Measurements from ENCODE around the gene RGS14.
A peak's percentile ranks its signal among the peaks of the same experiment; 100 is the strongest.
"Not testable (repeated sequence)": the region's sequence is repeated elsewhere in the genome, so short reads cannot be mapped to it uniquely, and the experiment has no call there.

Gene RGS14

DNA sequence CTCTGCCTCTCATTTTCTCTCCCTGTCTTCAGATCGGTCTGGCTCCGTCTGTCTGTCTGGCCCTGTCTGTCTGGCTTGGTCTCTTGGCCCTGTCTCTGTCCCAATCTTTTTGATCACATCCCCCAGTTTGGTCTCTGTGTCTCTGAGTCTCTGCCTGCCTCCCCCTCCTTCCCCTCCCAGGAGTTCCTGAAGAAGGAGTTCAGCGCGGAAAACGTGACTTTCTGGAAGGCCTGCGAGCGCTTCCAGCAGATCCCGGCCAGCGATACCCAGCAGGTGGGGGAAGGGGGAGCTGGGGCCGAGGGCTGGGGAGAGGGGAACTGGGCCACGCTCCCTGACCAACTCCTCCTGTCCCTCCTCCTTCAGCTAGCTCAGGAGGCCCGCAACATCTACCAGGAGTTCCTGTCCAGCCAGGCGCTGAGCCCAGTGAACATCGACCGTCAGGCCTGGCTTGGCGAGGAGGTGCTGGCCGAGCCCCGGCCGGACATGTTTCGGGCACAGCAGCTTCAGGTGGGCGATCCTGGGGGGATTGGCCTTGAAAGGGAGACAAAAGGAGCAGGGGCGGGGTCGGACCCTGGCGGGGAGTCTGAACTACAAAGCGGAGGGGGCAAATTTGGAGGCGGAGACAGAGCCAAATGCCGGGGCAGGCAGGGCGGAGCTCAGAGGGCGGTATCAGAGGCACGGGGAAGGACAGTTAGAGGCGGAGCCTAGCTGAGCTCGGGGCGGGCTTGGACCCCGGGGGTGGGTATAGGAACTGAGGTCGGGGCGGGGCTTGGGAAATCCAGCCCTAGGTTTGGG lies 9.0 kb downstream of the RGS14 start:
- peak; percentile 94 for DNase-seq

DNA sequence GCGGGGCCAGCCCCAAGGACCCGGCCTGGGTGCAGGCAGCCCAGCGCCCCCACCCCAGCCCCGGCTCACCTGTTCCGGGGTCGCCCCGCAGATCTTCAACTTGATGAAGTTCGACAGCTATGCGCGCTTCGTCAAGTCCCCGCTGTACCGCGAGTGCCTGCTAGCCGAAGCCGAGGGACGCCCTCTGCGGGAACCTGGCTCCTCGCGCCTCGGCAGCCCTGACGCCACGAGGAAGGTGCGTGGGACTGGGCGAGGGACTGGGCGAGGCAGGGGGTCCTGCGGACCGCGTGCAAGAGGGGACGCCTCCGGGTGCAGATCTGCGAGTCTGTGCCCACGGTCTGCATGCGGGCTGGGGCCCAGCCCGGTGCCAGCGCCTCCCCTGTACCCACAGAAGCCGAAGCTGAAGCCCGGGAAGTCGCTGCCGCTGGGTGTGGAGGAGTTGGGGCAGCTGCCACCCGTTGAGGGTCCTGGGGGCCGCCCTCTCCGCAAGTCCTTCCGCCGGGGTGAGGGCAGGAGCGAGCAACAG lies 9.7 kb downstream of the RGS14 start:
- DNase-seq = no peak

DNA sequence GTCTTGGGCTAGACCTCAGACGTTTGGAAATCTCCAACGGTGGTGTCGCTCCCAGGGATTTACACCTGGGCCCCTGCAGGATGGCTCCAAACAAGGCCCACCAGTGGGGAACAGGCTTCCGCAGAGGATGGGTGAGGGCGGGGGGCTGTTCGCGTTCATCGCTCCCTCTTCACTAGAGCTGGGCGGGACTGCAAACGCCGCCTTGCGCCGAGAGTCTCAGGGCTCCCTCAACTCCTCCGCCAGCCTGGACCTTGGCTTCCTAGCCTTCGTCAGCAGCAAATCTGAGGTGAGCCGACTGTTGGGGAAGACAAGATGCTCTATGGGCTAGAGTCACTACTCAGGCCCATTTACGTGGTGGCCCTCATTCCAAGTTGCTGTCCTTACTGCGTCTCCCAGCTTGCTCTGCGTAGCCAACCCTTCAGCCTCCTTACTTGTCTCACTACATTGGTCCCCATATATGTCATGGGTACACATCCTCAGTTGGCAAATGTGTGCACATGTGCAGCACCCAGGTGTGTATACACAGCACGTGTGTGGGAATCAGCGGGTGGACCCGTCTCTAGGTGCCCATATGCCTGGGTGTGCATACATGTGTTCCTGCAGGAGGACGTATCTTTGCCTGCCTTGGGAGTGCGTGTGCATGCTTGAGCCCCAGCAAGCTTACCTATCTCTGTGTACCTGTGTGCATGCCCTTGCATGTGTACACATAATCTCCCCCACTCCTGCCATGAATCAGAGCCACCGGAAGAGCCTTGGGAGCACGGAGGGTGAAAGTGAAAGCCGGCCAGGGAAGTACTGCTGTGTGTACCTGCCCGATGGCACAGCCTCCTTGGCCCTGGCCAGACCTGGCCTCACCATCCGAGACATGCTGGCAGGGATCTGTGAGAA lies 10.5 kb downstream of the RGS14 start:
- DNase-seq = peak; percentile 26

DNA sequence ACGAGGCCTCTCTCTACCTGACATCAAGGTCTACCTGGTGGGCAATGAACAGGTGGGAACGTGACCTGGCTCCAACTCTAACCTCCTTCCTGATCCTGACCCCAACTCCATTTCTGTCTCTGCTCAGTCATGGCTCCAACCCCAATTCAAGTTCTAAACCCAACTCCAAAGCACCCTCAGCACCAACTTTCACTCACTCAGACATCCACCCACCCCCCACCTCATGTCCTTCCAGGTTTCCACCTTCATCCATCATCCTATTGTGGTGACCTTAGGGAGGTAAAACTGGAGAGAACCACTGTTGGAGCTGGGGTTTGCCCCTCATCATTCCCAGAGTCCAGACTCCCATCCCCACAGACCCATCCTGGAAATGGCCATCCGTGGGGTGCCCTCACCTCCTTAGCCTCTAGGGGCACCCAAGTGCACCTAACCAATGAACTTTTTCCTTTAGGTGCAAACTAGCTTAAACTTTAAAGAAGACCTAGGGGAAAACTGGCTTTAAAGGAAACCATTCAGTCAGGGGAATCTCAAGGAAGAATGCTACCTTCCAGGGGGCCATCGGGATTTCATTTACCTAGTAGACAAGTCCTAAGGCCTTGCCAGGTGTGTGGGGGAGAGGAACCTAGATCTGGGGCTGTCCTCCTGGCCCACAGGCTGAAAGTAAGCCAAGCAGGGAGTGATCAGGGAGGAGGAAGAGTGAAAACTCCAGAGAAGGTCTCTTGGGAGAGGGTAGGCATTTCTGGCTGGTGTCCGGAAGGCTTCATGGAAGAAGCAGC lies 11.3 kb downstream of the RGS14 start:
- DNase-seq = no peak

DNA sequence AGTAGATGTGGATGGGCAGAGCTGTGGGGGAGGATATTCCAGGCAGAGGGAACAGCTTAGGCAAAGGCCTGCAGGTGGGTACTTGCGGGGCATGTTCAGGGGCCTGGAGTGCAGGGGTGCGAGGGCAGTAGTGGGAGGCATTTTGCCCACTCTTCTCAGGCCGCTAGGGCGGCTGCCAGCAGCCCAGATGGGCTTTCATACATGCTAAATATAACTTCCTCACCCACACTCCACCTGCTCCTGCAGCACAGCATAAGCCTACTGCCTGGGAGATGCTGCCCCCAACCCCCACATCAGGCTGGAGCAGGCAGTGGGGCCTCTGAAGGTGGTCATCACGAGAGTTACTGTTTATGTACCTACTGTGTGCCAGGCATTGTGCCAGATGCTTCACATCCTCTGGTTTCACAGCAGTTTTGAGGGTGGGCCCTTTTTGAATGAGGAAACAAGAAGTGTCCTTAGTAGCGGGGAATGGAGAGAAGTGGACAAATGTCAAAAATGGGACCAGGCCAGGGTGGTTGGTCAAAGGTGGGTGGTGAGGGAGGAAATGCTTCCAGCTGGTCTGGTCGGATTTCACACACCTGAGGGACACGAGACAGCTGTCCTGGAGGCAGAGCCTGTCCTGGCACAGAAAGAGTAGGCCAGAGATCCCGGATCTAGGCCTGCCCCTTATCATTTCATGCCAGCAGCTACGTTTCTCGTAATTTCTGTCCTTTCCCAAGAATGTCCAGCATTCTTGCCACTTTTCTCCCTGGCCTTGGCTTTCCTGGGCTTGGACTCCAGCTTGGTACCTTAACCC lies 12.1 kb downstream of the RGS14 start:
- DNase-seq = no peak

DNA sequence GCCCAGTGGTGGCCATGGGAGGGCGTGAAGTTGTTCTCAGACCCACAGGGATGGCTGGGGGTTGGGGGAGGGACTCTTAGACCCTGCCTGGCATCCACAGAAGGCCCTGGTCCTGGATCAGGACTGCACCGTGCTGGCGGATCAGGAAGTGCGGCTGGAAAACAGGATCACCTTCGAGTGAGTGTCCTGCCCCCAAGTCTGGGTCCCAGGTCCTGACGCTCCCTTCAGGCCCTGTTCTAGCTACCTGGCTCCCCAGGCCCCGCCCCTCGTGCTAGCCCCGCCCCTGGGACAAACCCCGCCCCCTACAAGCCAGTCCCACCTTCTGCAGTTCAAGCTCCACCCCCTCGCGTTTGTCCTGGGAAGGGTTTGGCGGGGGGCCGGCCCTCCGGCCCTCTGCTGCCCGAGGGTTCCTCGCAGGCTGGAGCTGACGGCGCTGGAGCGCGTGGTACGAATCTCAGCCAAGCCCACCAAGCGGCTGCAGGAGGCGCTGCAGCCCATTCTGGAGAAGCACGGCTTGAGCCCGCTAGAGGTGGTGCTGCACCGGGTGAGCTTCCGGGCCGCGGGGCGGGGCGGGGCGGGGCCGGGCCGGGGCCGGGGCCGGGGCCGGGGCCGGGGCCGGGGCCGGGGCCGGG lies 12.9 kb downstream of the RGS14 start:
- DNase-seq = peak; percentile 90

DNA sequence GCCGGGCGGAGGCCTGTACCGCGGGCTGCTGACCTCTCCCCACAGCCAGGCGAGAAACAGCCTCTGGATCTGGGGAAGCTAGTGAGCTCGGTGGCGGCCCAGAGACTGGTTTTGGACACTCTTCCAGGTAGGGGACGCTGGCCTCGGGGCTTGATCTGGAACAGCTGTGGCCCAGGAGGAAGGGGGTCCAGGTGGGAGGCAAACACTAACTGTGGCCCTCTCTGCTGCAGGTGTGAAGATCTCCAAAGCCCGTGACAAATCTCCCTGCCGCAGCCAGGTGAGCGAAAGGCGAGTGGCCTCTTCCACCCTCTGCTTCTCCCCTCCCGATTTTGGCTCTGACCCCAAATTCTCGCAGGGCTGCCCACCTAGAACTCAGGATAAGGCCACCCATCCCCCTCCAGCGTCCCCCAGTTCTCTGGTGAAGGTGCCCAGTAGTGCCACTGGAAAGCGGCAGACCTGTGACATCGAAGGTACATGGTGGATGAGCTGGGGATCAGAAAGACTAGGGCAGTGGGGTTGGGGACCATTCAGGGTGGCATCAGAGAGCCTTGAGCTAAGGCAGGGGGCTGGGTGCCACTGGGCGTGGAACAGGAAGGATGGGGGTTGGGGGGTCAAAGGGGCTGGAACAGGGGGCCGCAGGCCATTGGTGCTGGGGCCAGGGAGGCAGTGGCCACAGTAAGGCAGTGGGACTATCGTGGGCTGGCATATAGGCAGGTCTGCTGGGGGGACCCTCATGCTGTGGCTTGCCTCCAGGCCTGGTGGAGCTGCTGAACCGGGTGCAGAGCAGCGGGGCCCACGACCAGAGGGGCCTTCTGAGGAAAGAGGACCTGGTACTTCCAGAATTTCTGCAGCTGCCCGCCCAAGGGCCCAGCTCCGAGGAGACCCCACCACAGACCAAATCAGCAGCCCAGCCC lies 13.7 kb downstream of the RGS14 start:
- DNase-seq = no peak

DNA sequence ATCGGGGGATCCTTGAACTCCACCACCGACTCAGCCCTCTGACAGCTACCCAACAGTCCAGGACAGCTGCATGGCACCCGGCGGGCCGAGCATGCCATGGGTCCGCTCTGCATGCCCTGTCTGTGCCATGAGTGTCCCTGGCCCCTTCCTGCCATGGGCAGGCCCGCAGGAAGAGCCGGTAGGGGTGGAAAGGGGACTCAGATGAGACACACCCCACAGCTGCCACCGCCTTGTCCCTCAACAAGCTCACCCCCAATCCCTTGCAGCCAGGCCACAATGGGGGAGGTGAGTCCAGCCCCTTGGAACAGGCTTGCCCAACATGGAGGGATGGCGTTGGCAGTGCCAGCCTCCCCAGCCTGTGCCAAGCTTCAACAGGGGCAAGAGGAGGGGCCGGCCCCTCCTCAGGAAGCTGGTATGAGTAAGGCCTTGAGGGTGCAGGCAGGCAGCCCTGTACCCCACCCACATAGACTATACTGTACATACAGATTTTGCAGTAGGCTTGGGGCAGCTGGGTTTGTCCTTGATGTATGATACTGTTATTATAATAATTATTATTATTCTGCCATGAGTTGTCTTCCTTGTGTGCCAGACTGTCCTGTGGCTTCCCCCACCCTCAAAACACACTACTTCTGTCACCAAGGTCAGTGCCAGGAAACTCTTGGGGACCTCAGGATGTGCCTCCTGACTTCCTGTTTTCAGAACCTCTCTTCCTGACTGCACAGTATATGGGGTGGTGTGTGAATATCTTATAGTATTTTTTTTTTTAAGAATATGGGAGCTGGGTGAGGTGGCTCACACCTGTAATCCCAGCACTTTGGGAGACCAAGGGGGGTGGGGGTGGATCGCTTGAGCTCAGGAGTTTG lies 14.5 kb downstream of the RGS14 start:
- no peak for DNase-seq

DNA sequence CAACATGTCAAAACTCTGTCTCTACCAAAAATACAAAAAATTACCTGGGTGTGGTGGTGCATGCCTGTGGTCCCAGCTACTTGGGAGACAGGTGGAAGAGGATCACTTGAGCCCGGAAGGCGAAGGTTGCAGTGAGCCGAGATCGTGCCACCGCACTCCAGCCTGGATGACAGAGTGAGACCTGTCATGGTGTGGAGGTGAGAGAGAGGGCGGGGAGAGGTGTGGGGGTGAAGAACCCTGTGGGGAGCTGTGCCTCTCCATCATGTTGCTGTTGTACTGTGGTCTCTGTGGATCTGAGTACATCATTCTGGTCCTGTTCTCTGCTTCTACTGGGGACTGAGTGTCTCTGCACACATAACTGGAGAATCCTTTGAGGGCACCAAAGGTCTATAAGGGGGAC lies 15.2 kb downstream of the RGS14 start:
- DNase-seq = no peak

DNA sequence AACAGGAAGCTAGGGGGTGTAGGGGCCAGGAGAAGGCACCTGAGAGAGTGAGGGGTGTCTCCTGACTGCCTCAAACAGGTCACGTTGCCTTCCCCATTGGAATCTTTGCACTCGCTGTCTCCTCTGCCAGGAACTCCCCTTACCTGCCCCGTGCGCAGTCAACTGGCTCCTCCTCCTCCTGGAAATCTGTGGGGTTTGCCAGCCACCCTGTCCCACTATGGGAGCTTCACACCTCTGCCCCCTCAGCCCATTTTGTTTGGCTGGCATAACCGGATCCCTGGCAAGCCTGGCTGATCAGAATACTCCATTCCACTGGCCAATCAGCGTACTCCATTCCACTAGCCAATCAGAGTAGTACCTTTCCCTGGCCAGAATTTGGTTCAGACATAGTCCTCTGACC lies 16.1 kb downstream of the RGS14 start:
- no peak for DNase-seq

DNA sequence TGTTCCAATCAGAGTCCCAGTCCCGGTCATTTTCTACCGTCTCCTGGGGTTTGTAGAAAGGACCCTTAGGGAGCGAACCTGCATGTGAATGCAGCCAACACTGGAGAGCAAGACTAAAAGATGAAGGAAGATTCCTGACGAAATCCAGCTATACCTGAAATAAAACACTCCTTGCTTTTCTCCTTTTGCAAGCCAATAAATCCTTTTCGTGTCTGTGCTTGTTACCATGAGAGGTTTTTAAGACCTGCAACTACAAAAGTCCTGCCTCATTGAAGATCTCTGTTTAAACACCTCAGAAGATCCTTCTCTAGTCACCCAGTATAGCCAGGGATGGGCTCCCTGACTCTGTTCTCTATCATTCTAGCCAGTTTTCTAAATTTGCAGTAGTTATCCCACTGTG lies 16.5 kb downstream of the RGS14 start:
- no peak for DNase-seq

DNA sequence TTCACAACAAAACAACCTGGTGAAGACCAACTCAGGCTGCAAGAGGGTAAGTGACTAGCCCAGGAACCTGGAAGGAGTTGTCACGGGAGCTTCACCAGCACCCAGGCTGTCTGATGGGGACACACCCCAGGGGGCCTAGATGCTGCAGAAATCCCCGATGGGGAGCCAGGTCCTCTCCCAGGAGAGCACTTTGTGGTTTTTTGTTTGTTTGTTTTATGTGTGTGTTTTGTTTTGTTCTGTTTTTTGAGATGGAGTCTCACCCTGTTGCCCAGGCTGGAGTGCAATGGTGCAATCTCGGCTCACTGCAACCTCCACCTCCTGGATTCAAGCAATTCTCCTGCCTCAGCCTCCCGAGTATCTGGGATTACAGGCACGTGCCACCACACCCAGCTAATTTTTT lies 17.8 kb downstream of the RGS14 start:
- DNase-seq = not testable (repeated sequence)

DNA sequence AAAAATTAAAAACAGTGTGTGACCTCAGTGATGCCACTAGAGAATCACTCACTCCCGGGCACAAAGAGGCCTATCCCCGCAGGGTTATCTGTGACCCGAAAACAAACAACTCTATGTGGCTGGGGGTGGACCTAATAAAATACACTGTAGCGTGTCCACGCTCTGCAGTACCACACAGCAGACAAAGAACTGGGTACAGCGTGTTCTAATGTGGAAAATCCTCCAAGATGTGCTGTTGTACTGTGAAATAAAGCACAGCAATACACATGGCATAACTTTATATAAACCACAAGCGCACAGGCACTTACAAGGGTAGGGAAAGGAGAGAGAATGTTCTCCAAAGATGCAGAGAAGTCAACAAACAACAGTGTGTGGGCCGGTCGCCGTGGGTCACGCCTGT lies 18.4 kb downstream of the RGS14 start:
- no peak for DNase-seq

DNA sequence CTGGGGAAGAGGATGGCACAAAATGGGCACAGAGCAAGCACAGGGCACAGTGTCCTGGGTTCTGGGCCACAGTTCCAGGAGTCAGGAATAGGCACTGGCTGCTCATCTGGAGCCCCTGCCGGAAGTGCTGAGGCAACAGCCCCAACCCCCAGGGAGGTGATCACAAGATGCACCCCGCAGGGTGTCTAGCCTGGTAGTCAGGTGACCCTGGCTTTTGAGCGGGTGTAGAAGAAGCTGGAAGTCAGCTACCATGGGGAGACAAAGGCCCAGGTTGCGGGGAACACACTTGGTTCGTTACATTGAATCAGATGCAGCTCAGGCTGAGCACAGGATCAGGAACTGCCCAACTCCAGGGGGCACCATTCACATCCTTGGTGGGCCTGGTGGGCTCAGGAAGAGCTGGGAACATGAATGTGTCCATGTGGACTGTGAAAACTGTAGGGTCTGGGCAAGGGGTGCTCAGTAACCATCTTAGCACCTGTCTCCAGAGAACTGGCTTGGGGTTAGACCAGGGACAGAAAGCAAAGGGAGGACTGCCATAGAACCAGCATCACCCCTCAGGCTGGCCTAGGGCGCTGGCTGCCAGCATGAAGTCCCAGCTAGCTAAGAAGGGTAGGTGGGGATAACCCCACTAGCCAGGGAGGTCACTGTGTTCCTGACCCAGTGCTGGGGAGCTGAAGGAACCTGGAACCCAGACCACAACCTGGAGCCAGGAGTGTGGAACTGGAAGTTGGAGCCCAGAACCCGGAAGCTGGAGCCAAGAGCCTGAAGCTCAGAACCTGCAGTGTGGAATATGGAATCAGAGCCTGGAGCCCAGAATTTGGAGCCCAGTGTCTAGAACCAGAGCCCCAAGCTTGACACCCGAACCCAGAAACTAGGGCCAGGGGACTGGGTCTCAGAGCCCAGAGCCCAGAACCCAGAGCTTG lies 20.4 kb downstream of the RGS14 start:
- no peak for DNase-seq

DNA sequence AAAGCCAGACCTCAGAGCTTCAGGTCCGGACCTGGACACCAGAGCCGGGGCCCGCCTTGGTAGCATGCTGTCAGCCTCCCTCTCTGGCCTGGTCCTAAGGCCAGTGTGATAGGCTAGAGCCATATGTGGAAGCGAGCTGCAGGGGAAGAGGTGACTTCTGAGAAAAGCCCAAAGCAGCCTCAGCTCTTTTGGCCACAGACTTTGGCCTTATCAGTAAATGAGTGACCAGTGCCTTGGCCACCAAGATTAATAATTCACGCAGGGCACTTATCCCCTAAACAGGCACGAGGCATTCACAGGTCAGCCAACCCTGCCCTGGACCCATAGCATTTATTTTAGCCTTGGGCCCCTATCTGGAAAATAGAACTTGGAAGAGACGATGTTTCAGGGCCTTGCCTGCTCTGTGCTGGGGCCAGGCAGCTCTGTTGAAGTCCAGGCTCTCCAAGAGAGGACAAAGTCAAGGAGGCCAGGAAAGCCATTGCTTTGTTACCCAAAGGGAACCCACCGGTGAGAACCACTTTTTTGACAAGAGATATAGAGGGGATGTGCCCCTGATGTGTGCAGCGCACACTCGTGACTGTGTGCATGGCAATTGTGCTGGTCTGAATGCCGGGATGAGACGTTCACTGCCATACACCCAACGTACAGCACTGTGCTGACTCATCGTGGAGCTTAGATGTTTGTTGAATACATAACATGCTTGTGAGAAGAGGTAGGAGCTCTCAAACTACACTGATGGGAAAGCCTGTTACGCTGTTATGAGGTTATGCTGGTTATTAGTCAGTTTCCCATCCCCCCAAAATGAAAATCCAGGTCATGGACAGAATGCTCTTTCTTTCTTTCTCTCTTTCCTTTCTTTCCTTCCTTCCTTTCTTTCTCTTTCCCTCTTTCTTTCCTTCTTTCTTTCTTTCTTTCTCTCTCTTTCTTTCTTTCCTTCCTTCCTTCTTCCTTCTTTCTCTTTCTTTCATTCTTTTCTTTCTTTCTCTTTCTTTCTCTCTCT lies 21.5 kb downstream of the RGS14 start:
- DNase-seq = no peak

DNA sequence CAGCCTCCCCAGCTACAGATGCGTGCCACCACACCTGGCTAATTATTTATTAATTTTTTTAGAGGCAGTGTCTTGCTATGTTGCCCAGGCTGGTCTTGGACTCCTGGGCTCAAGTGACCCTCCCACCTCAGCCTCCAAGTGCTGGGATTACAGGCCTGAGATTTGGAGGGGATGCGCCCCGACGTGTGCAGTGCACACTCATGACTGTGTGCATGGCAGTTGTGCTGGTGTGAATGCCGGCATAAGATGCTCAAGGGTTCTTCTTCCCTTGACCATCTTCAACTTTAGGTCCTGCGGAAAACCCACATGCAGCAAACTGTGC lies 23.0 kb downstream of the RGS14 start:
- DNase-seq = no peak

DNA sequence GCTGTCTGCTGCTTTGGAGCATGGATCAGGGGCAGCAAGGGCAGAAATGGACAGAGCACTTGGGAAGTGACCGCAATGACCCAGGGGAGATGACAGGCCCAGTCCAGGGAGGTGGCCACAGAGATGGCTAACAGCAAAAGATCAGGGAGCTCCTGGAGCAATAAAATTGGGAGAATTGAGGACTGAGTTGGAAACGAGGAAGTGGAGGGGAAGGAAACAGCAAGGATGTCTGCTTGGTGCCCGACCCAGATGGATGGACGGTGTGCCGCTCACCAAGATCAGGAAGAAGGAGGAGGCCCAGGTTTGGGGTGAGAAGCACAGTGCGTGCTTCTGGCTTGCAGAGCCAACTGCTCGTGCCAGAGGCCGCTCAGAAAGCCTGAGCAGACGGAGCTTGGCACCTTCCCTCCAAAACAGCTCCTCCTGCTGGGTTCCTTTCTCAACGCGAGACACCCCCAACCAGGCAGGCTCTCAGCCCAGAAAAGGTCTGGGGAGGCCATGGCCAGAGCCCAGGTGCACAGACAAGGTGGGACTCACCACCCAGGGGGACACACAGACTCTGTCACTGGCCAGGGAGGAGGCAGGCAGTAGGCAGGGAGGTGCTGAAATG lies 24.8 kb downstream of the RGS14 start:
- DNase-seq = peak; percentile 69
